Activated CD4-positive, alpha-beta memory T cell treated with anti-CD3 and anti-CD28 coated beads, Interleukin-2, amount 10 ng/mL, durations not matched to agents 7 days and 5 days (primary cell): ENCODE data around the gene AANAT. TPM values are rescaled to one million over a fixed set of nuclear protein-coding genes. Genes with fewer than 3 reads are reported as not detected.

ENCODE experiments used
- CTCF ChIA-PET: fragments of 350-600 bp; sonication (Branson Sonifier 250); formaldehyde crosslinking; loops from one replicate; lab custom pipeline; 2021; ENCODE audit warnings: antibody characterized with exemption, inconsistent platforms; lab: Charles Lee
- POLR2A ChIA-PET: fragments of 350-600 bp; sonication (Branson Sonifier 250); formaldehyde crosslinking; loops from one replicate; lab custom pipeline; 2021; ENCODE audit warnings: antibody characterized with exemption; lab: Charles Lee
- DNase-seq: peaks from one replicate; pipeline ENCODE4 v3.0.0-alpha.2; 2020
- H3K27ac Mint-ChIP-seq: one replicate; pipeline ENCODE4 v1.8.0; 2021; ENCODE audit warnings: mild to moderate bottlenecking, mixed read lengths
- H3K27me3 Mint-ChIP-seq: one replicate; pipeline ENCODE4 v1.8.0; 2021; ENCODE audit warnings: mixed read lengths
- H3K36me3 Mint-ChIP-seq: one replicate; pipeline ENCODE4 v1.8.0; 2021; ENCODE audit warnings: low read depth, mixed read lengths
- H3K4me1 Mint-ChIP-seq: one replicate; pipeline ENCODE4 v1.8.0; 2021; ENCODE audit warnings: mixed read lengths
- H3K4me3 Mint-ChIP-seq: one replicate; pipeline ENCODE4 v1.8.0; 2021; ENCODE audit warnings: mild to moderate bottlenecking, mixed read lengths
- H3K9me3 Mint-ChIP-seq: one replicate; pipeline ENCODE4 v1.8.0; 2021; ENCODE audit warnings: mixed read lengths
- total RNA-seq, 2 experiments: library from RNA; stranded (reverse); gene quantifications; one replicate each; pipeline ENCODE4 v1.2.3, GENCODE V29; 2021

AANAT gene
- total RNA-seq, 2 experiments from 2014 or later, result not detected

- Mint-ChIP-seq H3K9me3 (no peaks in the 10 kb centered on the region), H3K27ac (no peak overlapping the region), H3K4me1 (peaks cover 4% of the 10 kb centered on the region), H3K36me3 (no peaks in the 10 kb centered on the region), H3K27me3 (peaks cover 9% of the 10 kb centered on the region), H3K4me3 (no peak overlapping the region)
- CTCF ChIA-PET, result interaction anchor here (1.3 to 2.0 kb wide), 3 partner anchors 8 to 45 kb away, joined by 5 to 8 read pairs (median 7); partner anchors contain the start of genes RHBDF2 and UBE2O
- DNase-seq, result no peak
- POLR2A ChIA-PET, result interaction anchor here (1.3 kb wide), 1 partner anchor 50 kb away, joined by 3 read pairs; no protein-coding TSS in a partner anchor
Measured at GRCh38 chr17:76461765-76462555, 5.4 kb upstream of the AANAT start.

GRCh38 chr17:76462556-76463290 is 4.7 kb upstream of the AANAT start:
- H3K27me3 Mint-ChIP-seq, result peaks cover 9% of the 10 kb centered on the region
- H3K9me3 Mint-ChIP-seq, result no peaks in the 10 kb centered on the region
- no peak overlapping the region for H3K4me3 Mint-ChIP-seq
- peaks cover 4% of the 10 kb centered on the region for H3K4me1 Mint-ChIP-seq
- no peak for DNase-seq
- POLR2A ChIA-PET, result interaction anchor here (1.3 kb wide), 1 partner anchor 49 kb away, joined by 3 read pairs; no protein-coding TSS in a partner anchor
- no peaks in the 10 kb centered on the region for H3K36me3 Mint-ChIP-seq
- CTCF ChIA-PET, result interaction anchor here (1.3 to 2.0 kb wide), 3 partner anchors 9 to 44 kb away, joined by 5 to 8 read pairs (median 7); partner anchors contain the start of genes RHBDF2 and UBE2O
- no peak overlapping the region for H3K27ac Mint-ChIP-seq

- ChIA-PET POLR2A (interaction anchor here (0.9 to 1.6 kb wide), 4 partner anchors 26 to 40 kb away, joined by 3 to 5 read pairs (median 4); no protein-coding TSS in a partner anchor), CTCF (interaction anchor here (0.9 to 3.1 kb wide), 12 partner anchors 9 to 215 kb away, joined by 3 to 28 read pairs (median 4); partner anchors contain the start of genes RHBDF2 and UBE2O)
- Mint-ChIP-seq H3K9me3 (no peaks in the 10 kb centered on the region), H3K27me3 (peaks cover 8% of the 10 kb centered on the region), H3K4me3 (no peak overlapping the region), H3K36me3 (peaks cover 4% of the 10 kb centered on the region), H3K27ac (no peak overlapping the region), H3K4me1 (peaks cover 4% of the 10 kb centered on the region)
- no peak for DNase-seq
Measured at GRCh38 chr17:76466775-76467130, 650 bp upstream of the AANAT start.

- Mint-ChIP-seq H3K27me3 (peaks cover 5% of the 10 kb centered on the region), H3K27ac (no peak overlapping the region), H3K4me1 (peaks cover 4% of the 10 kb centered on the region), H3K9me3 (no peaks in the 10 kb centered on the region), H3K4me3 (no peak overlapping the region), H3K36me3 (peaks cover 7% of the 10 kb centered on the region)
- ChIA-PET POLR2A (interaction anchor here (0.8 to 1.6 kb wide), 4 partner anchors 9 to 39 kb away, joined by 3 to 5 read pairs (median 4); no protein-coding TSS in a partner anchor), CTCF (interaction anchor here (1.0 to 3.1 kb wide), 9 partner anchors 9 to 41 kb away, joined by 3 to 28 read pairs (median 5); partner anchors contain the start of genes RHBDF2 and UBE2O)
- no peak for DNase-seq
Measured at GRCh38 chr17:76467809-76468633, 618 bp downstream of the AANAT start.

GRCh38 chr17:76468634-76469010 is 1.2 kb downstream of the AANAT start:
- Mint-ChIP-seq H3K27ac (no peak overlapping the region), H3K27me3 (peaks cover 4% of the 10 kb centered on the region), H3K36me3 (peaks cover 10% of the 10 kb centered on the region), H3K4me3 (no peak overlapping the region), H3K4me1 (peaks cover 4% of the 10 kb centered on the region), H3K9me3 (no peaks in the 10 kb centered on the region)
- ChIA-PET POLR2A (interaction anchor here (1.4 to 1.6 kb wide), 3 partner anchors 9 to 34 kb away, joined by 3 to 5 read pairs (median 3); no protein-coding TSS in a partner anchor), CTCF (interaction anchor here (1.2 to 3.1 kb wide), 3 partner anchors 9 to 38 kb away, joined by 5 to 28 read pairs (median 20); partner anchors contain the start of gene RHBDF2)
- no peak for DNase-seq

- POLR2A ChIA-PET, result interaction anchor here (1.4 to 1.5 kb wide), 2 partner anchors 10 to 33 kb away, joined by 3 read pairs; no protein-coding TSS in a partner anchor
- Mint-ChIP-seq H3K4me3 (no peak overlapping the region), H3K27me3 (peaks cover 2% of the 10 kb centered on the region), H3K9me3 (no peaks in the 10 kb centered on the region), H3K4me1 (peaks cover 4% of the 10 kb centered on the region), H3K36me3 (peaks cover 10% of the 10 kb centered on the region), H3K27ac (no peak overlapping the region)
- no peak for DNase-seq
- CTCF ChIA-PET, result interaction anchor here (0.7 to 3.1 kb wide), 2 partner anchors 33 to 34 kb away, joined by 3 to 20 read pairs; partner anchors contain the start of gene RHBDF2
Measured at GRCh38 chr17:76469076-76469990, 1.9 kb downstream of the AANAT start.

GRCh38 chr17:76469991-76470739 is 2.8 kb downstream of the AANAT start:
- ChIA-PET CTCF (interaction anchor here (0.7 to 1.6 kb wide), 2 partner anchors 32 to 33 kb away, joined by 3 read pairs; no protein-coding TSS in a partner anchor), POLR2A (interaction anchor here (1.5 kb wide), 1 partner anchor 32 kb away, joined by 3 read pairs; no protein-coding TSS in a partner anchor)
- H3K27me3 Mint-ChIP-seq, result peaks cover 2% of the 10 kb centered on the region
- no peak for DNase-seq
- no peak overlapping the region for H3K27ac Mint-ChIP-seq
- H3K9me3 Mint-ChIP-seq, result no peaks in the 10 kb centered on the region
- H3K4me3 Mint-ChIP-seq, result no peak overlapping the region
- peaks cover 10% of the 10 kb centered on the region for H3K36me3 Mint-ChIP-seq
- peaks cover 4% of the 10 kb centered on the region for H3K4me1 Mint-ChIP-seq

GRCh38 chr17:76471498-76472257 is 4.3 kb downstream of the AANAT start:
- DNase-seq, result no peak
- peaks cover 10% of the 10 kb centered on the region for H3K36me3 Mint-ChIP-seq
- no peaks in the 10 kb centered on the region for H3K9me3 Mint-ChIP-seq
- ChIA-PET CTCF (interaction anchor here (1.6 kb wide), 1 partner anchor 30 kb away, joined by 3 read pairs; no protein-coding TSS in a partner anchor), POLR2A (interaction anchor here (2.0 kb wide), 1 partner anchor 20 kb away, joined by 6 read pairs; no protein-coding TSS in a partner anchor)
- H3K27ac Mint-ChIP-seq, result no peak overlapping the region
- H3K4me3 Mint-ChIP-seq, result no peak overlapping the region
- H3K27me3 Mint-ChIP-seq, result no peaks in the 10 kb centered on the region
- no peaks in the 10 kb centered on the region for H3K4me1 Mint-ChIP-seq

- H3K36me3 Mint-ChIP-seq, result peaks cover 10% of the 10 kb centered on the region
- CTCF ChIA-PET, result no interaction called here
- DNase-seq, result no peak
Measured at GRCh38 chr17:76472258-76472645, 4.8 kb downstream of the AANAT start.

GRCh38 chr17:76472726-76473125 is 5.3 kb downstream of the AANAT start:
- Mint-ChIP-seq H3K9me3 (no peaks in the 10 kb centered on the region), H3K27me3 (no peaks in the 10 kb centered on the region), H3K27ac (no peak overlapping the region), H3K4me1 (no peaks in the 10 kb centered on the region), H3K4me3 (no peak overlapping the region), H3K36me3 (peaks cover 10% of the 10 kb centered on the region)
- ChIA-PET CTCF (interaction anchor here (0.6 kb wide), 2 partner anchors 33 to 47 kb away, joined by 3 to 7 read pairs; no protein-coding TSS in a partner anchor), POLR2A (interaction anchor here (2.0 kb wide), 1 partner anchor 19 kb away, joined by 6 read pairs; no protein-coding TSS in a partner anchor)
- no peak for DNase-seq

More at GRCh38 chr17:76472258-76472645, 4.8 kb downstream of the AANAT start:
- H3K27me3 Mint-ChIP-seq, result no peaks in the 10 kb centered on the region
- no peaks in the 10 kb centered on the region for H3K9me3 Mint-ChIP-seq
- POLR2A ChIA-PET, result interaction anchor here (2.0 kb wide), 1 partner anchor 19 kb away, joined by 6 read pairs; no protein-coding TSS in a partner anchor
- no peak overlapping the region for H3K4me3 Mint-ChIP-seq
- H3K27ac Mint-ChIP-seq, result no peak overlapping the region
- H3K4me1 Mint-ChIP-seq, result no peaks in the 10 kb centered on the region
